Choroid plexus epithelial cell (primary cell): ENCODE data around the gene TMED8.

Experiments used
- DNase-seq: peaks from one replicate; pipeline ENCODE4 v3.0.0-alpha.2; 2010; ENCODE audit warnings: low read depth
- H3K4me3 ChIP-seq: 2 replicates; pipeline ENCODE4 v1.5.1; 2011; ENCODE audit warnings: low read depth, mild to moderate bottlenecking, control low read depth, low read length, moderate library complexity
- CTCF ChIP-seq: conservative IDR thresholded peaks from 2 replicates; pipeline ENCODE4 v1.5.1; 2011; ENCODE audit warnings: low read depth, mild to moderate bottlenecking, control low read depth, inconsistent platforms, low read length, moderate library complexity

TMED8 gene

GRCh38 chr14:77316195-77316505 lies 60.7 kb downstream of the TMED8 start:
- H3K4me3 ChIP-seq = no peak overlapping the region

DNA sequence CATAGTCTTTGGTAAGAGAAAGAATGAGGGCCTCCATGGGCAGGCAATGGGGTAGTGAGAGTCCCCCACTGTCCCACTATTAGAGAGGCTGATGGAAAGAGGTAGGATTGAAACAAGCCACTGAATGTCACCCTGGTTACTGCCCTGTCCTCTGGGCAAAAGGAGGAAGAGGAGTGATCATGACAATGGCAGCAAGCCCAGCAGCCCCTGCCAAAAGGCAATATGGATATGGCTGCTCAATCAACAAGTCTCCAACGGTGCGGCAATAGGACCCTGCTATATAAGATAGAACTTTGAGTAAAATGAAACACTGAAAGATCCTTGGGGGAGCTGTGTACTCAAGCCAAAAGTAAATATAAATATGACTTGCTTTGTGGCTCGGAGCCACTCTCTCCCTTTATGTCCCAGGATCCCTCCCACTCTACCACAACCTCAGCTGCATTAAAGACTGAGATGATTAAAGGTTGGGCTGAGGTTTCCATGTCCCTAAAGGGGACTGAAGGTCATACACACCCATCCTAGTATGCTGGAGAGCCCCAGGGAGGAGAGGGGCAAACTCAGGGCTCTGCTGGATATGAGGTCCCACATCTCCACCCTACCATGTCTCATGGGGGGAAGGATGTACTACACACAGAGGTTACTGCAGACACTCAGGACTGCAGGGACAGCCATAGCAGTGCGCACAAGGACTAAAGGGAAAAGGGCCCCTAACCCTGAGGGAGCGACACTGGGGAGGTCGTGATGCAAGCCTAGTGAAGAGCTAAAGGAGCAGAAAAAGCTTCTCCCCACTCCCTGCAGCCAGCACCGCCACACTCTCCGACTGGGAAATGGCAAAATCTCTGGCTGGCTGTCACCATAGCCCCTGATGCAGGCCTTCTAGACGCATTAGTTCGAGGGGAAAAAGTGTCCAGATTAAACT lies 62.1 kb downstream of the TMED8 start:
- H3K4me3 ChIP-seq = no peak overlapping the region
- TF ChIP-seq CTCF = no peak
- DNase-seq = no peak

More at GRCh38 chr14:77316195-77316505, 60.7 kb downstream of the TMED8 start:
- DNase-seq = no peak
- no peak for TF ChIP-seq CTCF

DNA sequence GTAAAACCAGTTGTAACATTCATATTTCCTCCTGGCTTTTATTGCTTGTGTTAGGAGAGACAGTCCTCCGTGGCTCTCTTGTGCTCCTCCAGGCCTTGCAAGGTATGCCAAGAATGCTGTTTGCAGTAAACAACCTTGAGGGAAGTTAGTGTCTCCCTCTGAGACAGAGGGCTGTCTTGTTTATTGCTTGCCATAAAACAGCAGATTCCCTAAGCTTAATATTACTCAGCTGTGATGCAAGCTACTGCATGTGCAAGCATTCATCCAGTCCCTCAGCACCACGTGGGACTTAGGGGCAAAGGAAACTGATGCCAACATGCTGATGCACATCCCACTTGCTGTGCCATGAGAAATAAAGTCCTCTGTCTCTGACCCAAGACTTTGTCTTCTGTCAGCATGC lies 62.9 kb downstream of the TMED8 start:
- no peak overlapping the region for H3K4me3 ChIP-seq
- DNase-seq = peak; percentile 89
- TF ChIP-seq CTCF = peak; percentile 2

GRCh38 chr14:77313371-77313770 lies 63.5 kb downstream of the TMED8 start:
- TF ChIP-seq CTCF = no peak
- no peak for DNase-seq
- H3K4me3 ChIP-seq = no peak overlapping the region

DNA sequence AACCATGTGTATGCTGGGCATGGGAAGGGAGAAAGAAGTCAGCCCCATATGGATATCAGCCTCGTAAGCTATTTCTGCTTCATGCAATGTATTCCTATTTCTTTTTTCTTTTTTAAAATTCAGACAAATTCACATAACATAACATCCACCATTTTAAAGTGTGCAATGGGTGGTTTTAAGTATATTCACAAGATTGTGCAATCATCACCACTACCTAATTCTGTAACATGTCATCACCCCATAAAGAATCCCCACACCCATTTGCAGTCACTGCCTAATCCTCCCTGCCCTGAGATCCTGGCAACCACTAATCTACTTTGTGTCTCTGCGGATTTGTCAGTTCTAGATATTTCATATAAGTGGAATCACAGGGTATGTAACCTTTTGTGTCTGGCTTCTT lies 65.7 kb downstream of the TMED8 start:
- no peak for TF ChIP-seq CTCF
- no peak for DNase-seq

GRCh38 chr14:77310026-77310425 lies 66.9 kb downstream of the TMED8 start:
- DNase-seq = no peak
- no peak for TF ChIP-seq CTCF
- H3K4me3 ChIP-seq = no peak overlapping the region

More for the DNA sequence above, 65.7 kb downstream of the TMED8 start:
- H3K4me3 ChIP-seq = no peak overlapping the region

GRCh38 chr14:77309131-77309530 lies 67.8 kb downstream of the TMED8 start:
- TF ChIP-seq CTCF = no peak
- no peak for DNase-seq
- no peak overlapping the region for H3K4me3 ChIP-seq
